Fibroblast of villous mesenchyme (primary cell): ENCODE results near the gene HMGCLL1. TPM values are rescaled to one million over a fixed set of nuclear protein-coding genes. Genes with fewer than 3 reads are reported as not detected.

Experiments
- DNase-seq: peaks from one replicate; pipeline ENCODE4 v3.0.0-alpha.2; 2010; ENCODE audit warnings: low read depth
- H3K4me3 ChIP-seq: 2 replicates; pipeline ENCODE4 v1.5.1; 2011; ENCODE audit warnings: low read depth, mild to moderate bottlenecking, low read length
- CTCF ChIP-seq: IDR thresholded peaks from 2 replicates; pipeline ENCODE4 v1.5.1; 2012; ENCODE audit warnings: low read depth, mild to moderate bottlenecking, low read length; ENCODE audit not compliant: insufficient read depth
- total RNA-seq: library from RNA; depleted of rRNA; stranded (reverse); fragments of >200 nt; gene quantifications from 2 replicates; pipeline ENCODE4 v1.2.3, GENCODE V29; 2012

HMGCLL1 gene
- total RNA-seq, 1 donor: 0.43 TPM

- DNase-seq: peak; percentile 82
- no peak overlapping the region for H3K4me3 ChIP-seq
- no peak for TF ChIP-seq CTCF
These were observed 181.0 kb downstream of the HMGCLL1 start for GRCh38 chr6:55397986-55398385.

- no peak overlapping the region for H3K4me3 ChIP-seq
- TF ChIP-seq CTCF: no peak
- peak; percentile 83 for DNase-seq
These were observed 183.1 kb downstream of the HMGCLL1 start for GRCh38 chr6:55395871-55396270.

- no peak overlapping the region for H3K4me3 ChIP-seq
- TF ChIP-seq CTCF: no peak
- peak; percentile 16 for DNase-seq
These were observed 190.8 kb downstream of the HMGCLL1 start for GRCh38 chr6:55388211-55388610.
